Karpas-422 (cell line): Measurements from ENCODE around the gene CTSZ. TPM values are rescaled to one million over a fixed set of nuclear protein-coding genes. Genes with fewer than 3 reads are reported as not detected.
A peak's percentile ranks its signal among the peaks of the same experiment; 100 is the strongest.

Experiments used
- DNase-seq: peaks from one replicate; pipeline ENCODE4 v3.0.0-alpha.2; 2015
- H2AFZ ChIP-seq: fragments of 200-600 bp; sonication (generic); 2 replicates; pipeline ENCODE4 v1.6.1; 2014; ENCODE audit warnings: antibody characterized with exemption, low read length, mixed read lengths
- H3K27ac ChIP-seq: fragments of 200-600 bp; sonication (generic); 2 replicates; pipeline ENCODE4 v1.5.1; 2014; ENCODE audit warnings: mild to moderate bottlenecking, low read length, moderate library complexity
- H3K27me3 ChIP-seq: fragments of 200-600 bp; sonication (generic); 2 replicates; pipeline ENCODE4 v1.6.1; 2014; ENCODE audit warnings: low read length, mixed read lengths
- H3K36me3 ChIP-seq: fragments of 200-600 bp; sonication (generic); 2 replicates; pipeline ENCODE4 v1.6.1; 2014; ENCODE audit warnings: low read length, mixed read lengths; ENCODE audit not compliant: insufficient read depth
- H3K4me1 ChIP-seq: fragments of 200-600 bp; sonication (generic); 2 replicates; pipeline ENCODE4 v1.6.1; 2014; ENCODE audit warnings: mild to moderate bottlenecking, low read length, mixed read lengths
- H3K4me2 ChIP-seq: fragments of 200-600 bp; sonication (generic); 2 replicates; pipeline ENCODE4 v1.6.1; 2014; ENCODE audit warnings: low read length, low read depth, mild to moderate bottlenecking; ENCODE audit not compliant: poor library complexity, severe bottlenecking
- H3K4me3 ChIP-seq: fragments of 200-600 bp; sonication (generic); 2 replicates; pipeline ENCODE4 v1.5.1; 2014; ENCODE audit warnings: mild to moderate bottlenecking, antibody characterized with exemption, low read length, mixed read lengths
- H3K79me2 ChIP-seq: fragments of 200-600 bp; sonication (generic); 2 replicates; pipeline ENCODE4 v1.6.1; 2014; ENCODE audit warnings: mild to moderate bottlenecking, low read length, mixed read lengths
- H3K9ac ChIP-seq: fragments of 200-600 bp; sonication (generic); 2 replicates; pipeline ENCODE4 v1.6.0; 2014; ENCODE audit warnings: low read length
- H3K9me2 ChIP-seq: fragments of 200-600 bp; sonication (generic), shearing (Covaris generic); replicated peaks from 2 replicates; pipeline ENCODE4 v1.6.0; 2014; ENCODE audit warnings: mild to moderate bottlenecking, low read length, moderate library complexity; ENCODE audit not compliant: insufficient read depth
- H3K9me3 ChIP-seq: fragments of 300-700, 200-600 bp; sonication (generic); 2 replicates; pipeline ENCODE4 v1.6.1; 2014; ENCODE audit warnings: low read length, mixed read lengths
- H4K20me1 ChIP-seq: fragments of 200-600 bp; sonication (generic); 2 replicates; pipeline ENCODE4 v1.6.1; 2014; ENCODE audit warnings: mild to moderate bottlenecking, antibody characterized with exemption, low read length, low read depth; ENCODE audit not compliant: insufficient read depth
- total RNA-seq: library from RNA; depleted of rRNA; stranded (reverse); fragments of >200 nt; shearing (Covaris generic); gene quantifications from 2 replicates; pipeline ENCODE4 v1.2.3, GENCODE V29; 2014; ENCODE audit warnings: low replicate concordance

The CTSZ gene
- total RNA-seq, 1 experiment from 2014 or later, result 111 TPM

DNA sequence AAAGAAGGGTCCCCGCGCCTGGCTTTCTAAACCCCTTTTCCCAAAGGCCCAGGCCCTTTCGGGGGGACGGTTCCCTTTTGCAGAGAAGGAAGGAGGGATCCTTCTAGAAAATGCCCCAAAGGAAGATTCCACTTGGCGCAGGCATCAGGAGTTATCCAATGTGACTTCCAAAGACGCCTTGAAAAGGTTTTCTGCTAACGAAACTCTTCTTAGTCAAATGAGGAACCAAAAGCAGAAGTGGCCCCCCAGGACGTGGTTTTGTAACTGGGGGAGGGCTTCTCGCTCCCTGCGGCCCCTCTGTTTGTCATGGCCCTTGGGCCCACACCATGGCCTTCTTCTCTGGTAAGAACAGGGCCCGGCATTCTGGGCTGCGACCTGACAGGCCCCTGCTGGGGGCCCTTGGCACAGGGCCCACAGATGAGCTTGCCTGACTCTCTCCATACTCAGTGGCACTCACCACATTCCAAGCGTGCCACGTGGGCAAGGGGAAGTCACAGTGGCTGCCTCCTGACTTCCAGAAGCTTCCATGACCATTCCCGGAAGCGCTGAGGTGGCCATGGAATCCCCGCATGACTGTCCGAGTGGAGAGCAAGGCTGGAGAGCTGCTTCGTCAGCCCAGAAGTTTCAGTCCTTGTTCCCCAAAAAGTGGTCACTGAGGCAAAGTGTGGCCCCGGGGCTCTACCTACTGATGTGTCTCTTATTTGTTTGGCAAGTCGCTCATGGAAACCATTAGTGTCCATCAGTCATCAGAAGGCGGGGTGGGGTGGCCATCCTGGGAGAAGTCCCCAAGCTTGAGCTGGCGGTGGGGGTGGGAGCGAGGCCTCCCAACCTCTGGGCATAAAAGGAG is 834 bp upstream of the CTSZ start:
- Histone ChIP-seq H3K27ac (peak overlapping the region; percentile 89), H4K20me1 (peaks cover 14% of the 10 kb centered on the region), H3K4me3 (peak overlapping the region; percentile 97), H3K9me3 (no peaks in the 10 kb centered on the region), H3K36me3 (peaks cover 13% of the 10 kb centered on the region), H3K9me2 (no peaks in the 10 kb centered on the region), H3K79me2 (peaks cover 32% of the 10 kb centered on the region), H3K4me1 (peaks cover 47% of the 10 kb centered on the region), H3K9ac (peak overlapping the region; percentile 99), H3K4me2 (peak overlapping the region; percentile 99), H2AFZ (0 out of 2 replicates have a peak overlapping the region, but pooled peaks have one; percentile 18), H3K27me3 (no peaks in the 10 kb centered on the region)
- peak; percentile 94 for DNase-seq

DNA sequence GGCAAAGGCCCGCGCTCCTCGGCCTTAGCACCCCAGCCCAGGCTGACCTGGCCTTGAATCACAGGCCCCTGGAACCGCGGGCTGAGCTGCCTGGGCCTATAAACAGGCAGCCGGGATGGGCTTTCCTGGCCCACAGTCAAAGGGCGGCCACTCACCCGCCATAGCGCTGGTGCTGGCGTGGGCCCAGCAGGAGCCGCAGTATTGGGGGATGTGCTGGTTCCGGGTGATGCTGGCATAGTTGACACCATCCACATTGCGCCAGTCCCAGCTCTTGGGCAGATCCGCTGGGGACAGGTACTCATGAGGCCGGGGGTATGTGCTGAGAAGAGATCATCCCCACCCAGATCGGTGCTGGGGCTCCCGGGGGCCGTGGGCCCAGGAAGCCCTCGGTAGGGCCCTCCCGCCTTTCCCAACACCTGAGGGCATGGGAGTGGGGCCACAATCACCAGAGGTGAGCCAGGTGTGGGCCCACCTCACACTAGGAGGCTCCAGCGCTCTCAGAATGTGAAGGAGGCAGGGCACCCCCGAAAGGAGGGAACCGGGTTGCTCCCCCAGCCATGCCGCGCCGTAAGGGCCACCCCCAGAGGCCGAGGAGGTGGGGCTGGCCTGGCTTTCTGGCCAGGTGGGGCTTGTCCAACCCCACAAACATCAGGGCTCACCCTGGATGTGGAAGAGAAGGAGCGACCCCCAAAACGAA is 739 bp downstream of the CTSZ start:
- Histone ChIP-seq H3K9ac (peak overlapping the region; percentile 99), H3K4me3 (peak overlapping the region; percentile 97), H3K9me2 (no peaks in the 10 kb centered on the region), H3K4me1 (peaks cover 44% of the 10 kb centered on the region), H3K27me3 (no peaks in the 10 kb centered on the region), H3K9me3 (no peaks in the 10 kb centered on the region), H3K36me3 (peaks cover 23% of the 10 kb centered on the region), H3K4me2 (peak overlapping the region; percentile 99), H3K79me2 (peaks cover 36% of the 10 kb centered on the region), H3K27ac (peak overlapping the region; percentile 89), H4K20me1 (peaks cover 28% of the 10 kb centered on the region), H2AFZ (no peak overlapping the region)
- peak; percentile 67 for DNase-seq

DNA sequence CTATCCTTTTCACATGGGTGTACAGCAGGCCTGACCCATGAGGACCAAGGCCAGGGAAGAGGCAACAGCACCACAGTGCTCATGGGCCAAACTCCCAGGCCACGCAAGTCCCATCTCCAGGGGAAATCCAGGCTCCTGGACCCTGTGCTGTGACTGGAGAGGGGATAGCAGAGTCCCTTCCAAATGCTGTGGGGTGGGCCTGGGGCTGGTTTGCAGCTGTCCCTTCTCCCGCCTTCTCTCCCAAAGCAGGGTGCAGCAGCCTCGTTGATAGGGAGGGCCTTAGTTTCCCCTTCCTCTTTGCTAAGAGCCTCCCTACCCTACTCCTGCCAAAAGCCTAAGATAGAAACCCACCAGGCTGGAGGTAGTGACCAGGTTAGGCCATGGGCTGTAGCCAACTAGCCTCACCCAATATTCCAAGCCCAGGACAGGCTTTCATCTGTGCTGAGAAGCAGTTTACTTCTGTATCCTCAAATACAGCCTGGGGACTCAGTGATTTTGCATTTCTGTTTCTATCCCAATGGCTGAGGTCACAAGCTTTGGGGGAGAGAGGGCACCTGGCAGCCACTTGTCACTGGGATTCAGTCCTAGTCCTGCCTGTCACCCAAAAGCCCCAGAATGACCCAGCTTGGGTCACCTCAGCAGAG is 1.4 kb downstream of the CTSZ start:
- peak overlapping the region; percentile 99 for H3K4me2 ChIP-seq
- H3K27me3 ChIP-seq, result no peaks in the 10 kb centered on the region
- peak overlapping the region; percentile 89 for H3K27ac ChIP-seq
- H4K20me1 ChIP-seq, result peaks cover 28% of the 10 kb centered on the region
- peak overlapping the region; percentile 99 for H3K9ac ChIP-seq
- H3K79me2 ChIP-seq, result peaks cover 36% of the 10 kb centered on the region
- DNase-seq, result peak; percentile 66
- H3K4me1 ChIP-seq, result peaks cover 42% of the 10 kb centered on the region
- no peaks in the 10 kb centered on the region for H3K9me2 ChIP-seq
- H3K36me3 ChIP-seq, result peaks cover 23% of the 10 kb centered on the region
- no peak overlapping the region for H2AFZ ChIP-seq
- H3K9me3 ChIP-seq, result no peaks in the 10 kb centered on the region
- peak overlapping the region; percentile 97 for H3K4me3 ChIP-seq

DNA sequence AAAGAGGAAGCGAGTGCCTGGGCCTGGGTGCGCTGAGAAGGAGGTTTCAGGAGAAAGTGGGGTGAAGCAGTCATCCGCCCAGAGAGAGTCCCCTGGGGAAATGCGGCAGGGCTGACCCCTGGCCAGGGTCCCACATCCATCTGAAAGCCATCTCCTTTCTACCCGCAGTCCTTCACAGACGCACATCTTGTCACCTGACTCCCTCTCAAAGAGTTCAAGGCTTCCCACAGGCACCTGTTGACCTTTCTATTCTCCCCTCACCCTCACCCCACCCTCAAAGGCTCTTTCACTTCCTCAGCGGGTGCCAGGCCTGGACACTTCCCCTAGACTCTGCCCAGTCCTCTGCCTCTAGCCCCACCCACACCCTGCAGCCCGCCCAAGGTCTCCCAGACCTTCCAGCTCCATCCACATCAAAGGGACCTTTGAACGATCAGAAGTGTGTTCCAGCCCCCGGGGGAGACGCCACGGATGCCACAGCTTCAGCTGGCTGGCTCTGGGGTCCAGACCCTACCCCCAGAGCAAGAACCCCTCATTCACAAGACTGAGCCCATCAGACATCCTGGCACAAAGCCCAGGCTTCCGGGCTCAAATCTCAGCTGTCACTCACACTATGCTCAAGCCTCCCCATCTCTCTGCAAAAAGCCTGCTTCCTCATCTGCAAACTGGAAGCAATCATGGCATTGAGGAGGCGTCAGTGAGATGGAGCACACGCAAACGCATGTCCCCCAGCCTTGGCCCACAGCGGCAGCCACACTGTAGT is 2.1 kb downstream of the CTSZ start:
- H4K20me1 ChIP-seq, result peaks cover 28% of the 10 kb centered on the region
- peaks cover 42% of the 10 kb centered on the region for H3K4me1 ChIP-seq
- no peaks in the 10 kb centered on the region for H3K9me3 ChIP-seq
- H3K36me3 ChIP-seq, result peaks cover 23% of the 10 kb centered on the region
- peak overlapping the region; percentile 89 for H3K27ac ChIP-seq
- peak overlapping the region; percentile 99 for H3K4me2 ChIP-seq
- DNase-seq, result peak; percentile 93
- H2AFZ ChIP-seq, result no peak overlapping the region
- peak overlapping the region; percentile 97 for H3K4me3 ChIP-seq
- peak overlapping the region; percentile 99 for H3K9ac ChIP-seq
- no peaks in the 10 kb centered on the region for H3K9me2 ChIP-seq
- no peaks in the 10 kb centered on the region for H3K27me3 ChIP-seq
- peaks cover 36% of the 10 kb centered on the region for H3K79me2 ChIP-seq

DNA sequence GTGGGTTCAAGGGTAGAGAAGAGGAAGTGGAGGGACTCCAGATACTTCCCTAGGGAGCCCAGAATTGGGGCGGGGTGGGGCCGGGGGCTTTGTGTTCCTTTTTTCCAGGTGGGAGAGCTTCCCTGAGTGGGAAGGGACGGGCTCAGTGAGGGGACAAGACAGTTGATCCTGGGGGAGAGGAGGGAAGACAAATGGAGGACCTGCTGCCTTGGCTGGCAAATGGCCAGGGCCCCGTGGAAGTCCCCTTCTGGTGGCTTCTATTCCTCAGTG is 2.6 kb downstream of the CTSZ start:
- Histone ChIP-seq H3K9me3 (no peaks in the 10 kb centered on the region), H3K36me3 (peaks cover 24% of the 10 kb centered on the region), H4K20me1 (peaks cover 28% of the 10 kb centered on the region), H3K9me2 (no peaks in the 10 kb centered on the region), H3K4me2 (peak overlapping the region; percentile 99), H3K27ac (peak overlapping the region; percentile 89), H3K9ac (peak overlapping the region; percentile 99), H3K27me3 (no peaks in the 10 kb centered on the region), H3K79me2 (peaks cover 36% of the 10 kb centered on the region), H3K4me1 (peaks cover 42% of the 10 kb centered on the region), H2AFZ (no peak overlapping the region), H3K4me3 (peak overlapping the region; percentile 97)
- no peak for DNase-seq

DNA sequence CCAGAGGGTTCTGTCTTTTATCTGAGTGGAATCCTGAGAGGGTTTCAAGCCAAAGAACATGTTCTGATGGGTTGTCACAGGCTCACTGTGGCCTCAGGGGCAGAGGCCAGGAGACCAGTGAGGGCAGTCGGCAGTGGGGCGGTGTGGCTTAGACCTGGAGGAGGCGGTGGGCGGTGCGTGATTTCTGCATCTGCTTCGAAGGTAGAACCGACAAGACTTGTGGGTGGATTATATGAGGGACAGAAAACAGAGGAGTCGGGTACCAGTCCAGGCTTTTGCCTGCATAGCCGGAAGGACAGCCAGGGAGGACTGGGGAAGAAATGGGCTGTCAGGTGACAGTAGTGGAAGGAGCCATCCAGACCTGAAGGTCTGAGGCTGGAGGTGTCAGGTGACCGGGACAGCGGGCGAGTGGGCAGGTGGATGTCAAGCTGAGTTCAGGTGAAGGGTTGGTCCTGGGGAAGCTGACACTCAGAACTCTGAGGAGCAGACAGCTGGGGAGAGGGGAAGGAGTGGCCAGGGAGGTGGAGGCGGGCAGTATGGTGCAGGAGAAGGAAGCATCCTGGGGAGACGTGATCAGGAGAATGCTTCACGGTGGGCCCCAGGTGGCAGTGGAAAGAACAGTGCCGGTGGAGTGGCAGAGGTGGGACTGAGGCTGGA is 3.1 kb downstream of the CTSZ start:
- no peak for DNase-seq
- peak overlapping the region; percentile 97 for H3K4me3 ChIP-seq
- peak overlapping the region; percentile 89 for H3K27ac ChIP-seq
- H3K9ac ChIP-seq, result peak overlapping the region; percentile 99
- H3K9me3 ChIP-seq, result no peaks in the 10 kb centered on the region
- no peaks in the 10 kb centered on the region for H3K27me3 ChIP-seq
- peaks cover 36% of the 10 kb centered on the region for H3K79me2 ChIP-seq
- peaks cover 28% of the 10 kb centered on the region for H4K20me1 ChIP-seq
- no peak overlapping the region for H2AFZ ChIP-seq
- H3K4me2 ChIP-seq, result peak overlapping the region; percentile 99
- peaks cover 27% of the 10 kb centered on the region for H3K36me3 ChIP-seq
- H3K9me2 ChIP-seq, result no peaks in the 10 kb centered on the region
- H3K4me1 ChIP-seq, result peaks cover 40% of the 10 kb centered on the region

DNA sequence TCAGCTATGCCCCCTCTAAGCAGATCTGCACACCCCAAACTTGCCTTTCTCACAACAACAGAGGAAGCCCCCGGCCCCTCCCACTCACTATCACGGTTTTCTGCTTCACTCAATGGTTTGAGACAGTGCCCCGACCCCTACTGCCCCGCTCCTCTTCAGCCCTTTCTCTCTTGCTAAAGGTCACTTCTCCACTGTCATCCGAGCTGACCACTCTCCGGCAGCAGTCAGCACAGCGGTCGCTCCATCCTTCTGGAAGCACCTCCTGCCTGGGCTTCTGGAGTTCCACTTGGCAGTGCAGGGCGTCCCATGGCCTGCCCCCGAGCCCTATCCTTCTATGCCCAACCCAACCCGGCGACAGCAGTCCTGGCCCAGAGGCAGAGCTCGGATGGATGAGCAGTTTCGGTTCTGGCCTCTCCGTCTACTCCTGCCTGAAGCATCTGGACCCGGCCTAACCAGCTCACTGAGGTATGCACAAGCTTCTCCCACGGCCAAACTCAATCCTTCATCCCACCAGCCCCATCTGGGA is 4.1 kb downstream of the CTSZ start:
- Histone ChIP-seq H3K4me2 (no peak overlapping the region), H3K27ac (peak overlapping the region; percentile 89), H3K9me3 (no peaks in the 10 kb centered on the region), H3K9me2 (no peaks in the 10 kb centered on the region), H3K36me3 (peaks cover 31% of the 10 kb centered on the region), H3K27me3 (no peaks in the 10 kb centered on the region), H2AFZ (no peak overlapping the region), H3K4me3 (no peak overlapping the region), H3K79me2 (peaks cover 36% of the 10 kb centered on the region), H4K20me1 (peaks cover 28% of the 10 kb centered on the region), H3K4me1 (peaks cover 30% of the 10 kb centered on the region), H3K9ac (no peak overlapping the region)
- no peak for DNase-seq
